CD4-positive, alpha-beta memory T cell (primary cell): ENCODE results near the gene RNASE13. TPM values are rescaled to one million over a fixed set of nuclear protein-coding genes. Genes with fewer than 3 reads are reported as not detected.
"Not testable (repeated sequence)": the region's sequence is repeated elsewhere in the genome, so short reads cannot be mapped to it uniquely, and the experiment has no call there.

ENCODE experiments used
- CTCF ChIA-PET: fragments of 350-600 bp; sonication (Branson Sonifier 250); formaldehyde crosslinking; loops from one replicate; lab custom pipeline; 2021; ENCODE audit warnings: inconsistent platforms; ENCODE audit not compliant: partially characterized antibody; lab: Charles Lee
- POLR2A ChIA-PET: fragments of 350-600 bp; sonication (Branson Sonifier 250); formaldehyde crosslinking; loops from one replicate; lab custom pipeline; 2021; ENCODE audit not compliant: partially characterized antibody; lab: Charles Lee
- DNase-seq, 5 donors: peaks; one replicate each; pipeline versions ENCODE4 v3.0.0 to v3.0.0-alpha.2; 2020 to 2022; ENCODE audit warnings: mixed read lengths in 1 of 5
- H3K27ac ChIP-seq: one replicate; pipeline ENCODE4 v1.7.0; 2013; ENCODE audit warnings: low read depth, low read length
- H3K27me3 ChIP-seq: 2 replicates; pipeline ENCODE4 v1.7.0; 2013; ENCODE audit warnings: mild to moderate bottlenecking, low read length, moderate library complexity; ENCODE audit not compliant: insufficient read depth
- H3K36me3 ChIP-seq: 2 replicates; pipeline ENCODE4 v1.7.0; 2013; ENCODE audit warnings: mild to moderate bottlenecking, low read length, moderate library complexity; ENCODE audit not compliant: insufficient read depth
- H3K4me1 ChIP-seq: 2 replicates; pipeline ENCODE4 v1.7.0; 2013; ENCODE audit warnings: mild to moderate bottlenecking, low read length, moderate library complexity; ENCODE audit not compliant: insufficient read depth
- H3K4me3 ChIP-seq, 2 donors: one replicate each; pipeline ENCODE4 v1.7.0; 2013; ENCODE audit warnings: low read length in 2 of 2, mild to moderate bottlenecking in 1 of 2
- H3K9me3 ChIP-seq, 2 donors: one replicate each; pipeline ENCODE4 v1.7.0; 2013; ENCODE audit warnings: low read length in 2 of 2, control low read depth in 1 of 2; ENCODE audit not compliant: control insufficient read depth in 1 of 2
- H3K27ac Mint-ChIP-seq, 7 donors: one replicate each; pipeline ENCODE4 v1.8.0; 2020 to 2021; ENCODE audit warnings: mixed read lengths in 7 of 7, mild to moderate bottlenecking in 6 of 7, inconsistent platforms in 3 of 7, moderate library complexity in 3 of 7
- H3K27me3 Mint-ChIP-seq, 2 donors: one replicate each; pipeline ENCODE4 v1.8.0; 2020 to 2021; ENCODE audit warnings: mixed read lengths in 2 of 2
- H3K36me3 Mint-ChIP-seq, 2 donors: one replicate each; pipeline ENCODE4 v1.8.0; 2020 to 2021; ENCODE audit warnings: mixed read lengths in 2 of 2, inconsistent platforms in 1 of 2, mild to moderate bottlenecking in 1 of 2
- H3K4me1 Mint-ChIP-seq, 4 donors: one replicate each; pipeline ENCODE4 v1.8.0; 2020 to 2021; ENCODE audit warnings: mixed read lengths in 4 of 4, mild to moderate bottlenecking in 1 of 4
- H3K4me3 Mint-ChIP-seq, 8 donors: one replicate each; pipeline ENCODE4 v1.8.0; 2020 to 2021; ENCODE audit warnings: mixed read lengths in 8 of 8, mild to moderate bottlenecking in 7 of 8, moderate library complexity in 6 of 8, inconsistent platforms in 3 of 8
- H3K9me3 Mint-ChIP-seq, 8 donors: one replicate each; pipeline ENCODE4 v1.8.0; 2020 to 2021; ENCODE audit warnings: mixed read lengths in 8 of 8, mild to moderate bottlenecking in 5 of 8, inconsistent platforms in 3 of 8, moderate library complexity in 1 of 8
- intact Hi-C: fragments of 100-400 bp; cut with micrococcal nuclease; formaldehyde crosslinking; loops from one replicate; pipeline ENCODE4 v1.15.1; 2023
- polyA plus RNA-seq, 2 donors: library from polyadenylated mRNA; unstranded; fragments of 300-500 nt; fragmentation: Illumina TruSeq; gene quantifications; one replicate each; pipeline ENCODE4 v1.2.3, GENCODE V29; 2021
- total RNA-seq, 2 experiments: library from RNA; stranded (reverse); gene quantifications; one replicate each; pipeline ENCODE4 v1.2.3, GENCODE V29; 2021

Gene RNASE13
- total and polyA plus RNA-seq, 4 experiments from 2014 or later = not detected

DNA sequence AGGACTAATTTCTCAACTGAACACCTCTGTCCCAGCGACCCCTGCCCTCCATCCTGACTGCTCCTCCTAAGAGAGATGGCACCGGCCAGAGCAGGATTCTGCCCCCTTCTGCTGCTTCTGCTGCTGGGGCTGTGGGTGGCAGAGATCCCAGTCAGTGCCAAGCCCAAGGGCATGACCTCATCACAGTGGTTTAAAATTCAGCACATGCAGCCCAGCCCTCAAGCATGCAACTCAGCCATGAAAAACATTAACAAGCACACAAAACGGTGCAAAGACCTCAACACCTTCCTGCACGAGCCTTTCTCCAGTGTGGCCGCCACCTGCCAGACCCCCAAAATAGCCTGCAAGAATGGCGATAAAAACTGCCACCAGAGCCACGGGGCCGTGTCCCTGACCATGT is 8.3 kb upstream of the RNASE13 start:
- H3K4me1 ChIP-seq = peaks cover 18% of the 10 kb centered on the region
- H3K4me3 ChIP-seq = no peak overlapping the region
- H3K9me3 ChIP-seq = no peaks in the 10 kb centered on the region
- DNase-seq = no peak
- CTCF ChIA-PET = interaction anchor here (1.6 to 6.9 kb wide), 5 partner anchors 10 to 62 kb away, joined by 4 to 349 read pairs (median 5); no protein-coding TSS in a partner anchor
- H3K4me1 Mint-ChIP-seq = peaks cover 11 to 40% (median 18%) of the 10 kb centered on the region in 4 donors
- H3K9me3 Mint-ChIP-seq = no peaks in the 10 kb centered on the region
- no peaks in the 10 kb centered on the region for H3K36me3 ChIP-seq
- POLR2A ChIA-PET = interaction anchor here (2.4 kb wide), 1 partner anchor 28 kb away, joined by 7 read pairs; no protein-coding TSS in a partner anchor
- no peaks in the 10 kb centered on the region for H3K27me3 Mint-ChIP-seq
- H3K27me3 ChIP-seq = peaks cover 1% of the 10 kb centered on the region
- intact Hi-C loops = no loop called here
- H3K4me3 Mint-ChIP-seq = no peak overlapping the region
- H3K27ac Mint-ChIP-seq = peak overlapping the region in 3 of 7 donors; percentile 58 to 72 (median 65)
- no peaks in the 10 kb centered on the region for H3K36me3 Mint-ChIP-seq
- no peak overlapping the region for H3K27ac ChIP-seq

DNA sequence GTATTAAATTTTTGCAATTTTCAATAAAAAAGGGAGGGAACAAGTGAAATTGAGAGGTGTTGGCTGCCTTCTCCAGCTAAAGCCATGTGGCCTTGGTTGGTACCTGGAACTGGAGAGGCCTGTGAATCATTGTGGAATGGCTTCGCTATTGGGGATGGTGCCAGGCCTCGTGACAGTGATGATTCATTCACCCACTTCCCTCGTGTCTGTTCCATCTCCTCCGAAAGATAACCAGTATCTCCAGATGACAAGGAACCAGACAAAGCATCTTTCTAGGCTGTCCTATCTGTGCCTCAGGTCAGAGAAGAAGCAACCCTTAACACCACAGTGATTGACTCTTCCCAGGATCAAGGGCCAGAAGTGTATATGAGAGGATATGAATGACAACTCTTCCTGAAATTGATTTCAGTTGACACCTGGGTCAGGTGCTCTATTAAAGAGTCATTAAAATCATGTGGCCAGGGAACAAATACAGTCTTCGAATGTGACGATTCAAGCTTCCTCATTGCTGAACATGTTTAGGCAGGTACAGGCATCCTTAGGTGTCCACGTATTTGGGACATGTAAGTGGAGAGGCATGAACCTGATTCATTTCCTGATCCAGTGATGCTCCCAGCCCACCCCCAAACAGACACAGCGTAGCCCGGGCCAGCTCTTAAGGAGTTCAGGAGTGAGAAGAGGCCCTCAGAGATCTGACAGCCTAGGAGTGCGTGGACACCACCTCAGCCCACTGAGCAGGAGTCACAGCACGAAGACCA is 7.2 kb upstream of the RNASE13 start, which contains the start of gene RNASE7:
TSS of gene RNASE7 (plus strand) at position 687 of the 758 bp plus-strand sequence. CDS start 631 bp downstream, outside the sequence.
- H3K4me3 ChIP-seq = no peak within 1 kb of the TSS
- Mint-ChIP-seq H3K9me3 (no peaks in the 10 kb centered on the region), H3K4me3 (peak within 1 kb of the TSS in 1 of 8 donors; percentile 3), H3K27ac (peak within 1 kb of the TSS in 4 of 7 donors; percentile 58 to 73 (median 68)), H3K36me3 (no peaks in the 10 kb centered on the region), H3K4me1 (peaks cover 11 to 40% (median 18%) of the 10 kb centered on the region in 4 donors), H3K27me3 (no peaks in the 10 kb centered on the region)
- DNase-seq = no peak
- ChIA-PET POLR2A (no interaction called here), CTCF (interaction anchor here (0.6 to 6.9 kb wide), 3 partner anchors 10 to 30 kb away, joined by 3 to 349 read pairs (median 3); no protein-coding TSS in a partner anchor)
- H3K4me1 ChIP-seq = peaks cover 18% of the 10 kb centered on the region
- intact Hi-C loops = no loop called here
- no peaks in the 10 kb centered on the region for H3K9me3 ChIP-seq
- no peak within 1 kb of the TSS for H3K27ac ChIP-seq
- H3K36me3 ChIP-seq = no peaks in the 10 kb centered on the region
- no peaks in the 10 kb centered on the region for H3K27me3 ChIP-seq

DNA sequence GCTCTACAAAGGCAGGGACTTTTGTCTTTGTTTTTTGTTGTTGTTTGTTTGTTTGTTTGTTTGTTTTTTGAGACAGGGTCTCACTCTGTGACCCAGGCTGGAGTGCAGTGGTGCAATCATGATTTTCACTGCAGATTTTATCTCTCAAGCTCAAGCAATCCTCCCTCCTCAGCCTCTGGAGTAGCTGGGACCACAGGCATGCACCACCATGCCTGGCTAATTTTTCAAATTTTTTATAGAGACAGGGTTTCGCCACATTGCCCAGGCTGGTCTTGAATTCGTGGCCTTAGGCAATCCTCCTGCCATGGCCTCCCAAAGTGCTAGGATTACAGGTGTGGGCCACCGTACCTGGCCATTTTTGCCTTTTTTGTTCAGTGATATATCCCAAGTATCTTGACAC is 6.3 kb upstream of the RNASE13 start:
- not testable (repeated sequence) for H3K27me3 ChIP-seq, H3K4me3 Mint-ChIP-seq, H3K27ac Mint-ChIP-seq, H3K27me3 Mint-ChIP-seq, H3K4me3 ChIP-seq, H3K36me3 ChIP-seq, H3K36me3 Mint-ChIP-seq, DNase-seq, H3K9me3 Mint-ChIP-seq, H3K27ac ChIP-seq, H3K9me3 ChIP-seq
- CTCF ChIA-PET = interaction anchor here (1.0 to 6.9 kb wide), 6 partner anchors 9 to 68 kb away, joined by 3 to 349 read pairs (median 3); no protein-coding TSS in a partner anchor
- peaks cover 18% of the 10 kb centered on the region for H3K4me1 ChIP-seq
- POLR2A ChIA-PET = interaction anchor here (3.0 kb wide), 1 partner anchor 25 kb away, joined by 19 read pairs; no protein-coding TSS in a partner anchor
- peaks cover 11 to 40% (median 18%) of the 10 kb centered on the region in 4 donors for H3K4me1 Mint-ChIP-seq
- intact Hi-C loops = loop anchor here (1.0 kb wide), 1 partner anchor 27 kb away; no protein-coding TSS in a partner anchor

DNA sequence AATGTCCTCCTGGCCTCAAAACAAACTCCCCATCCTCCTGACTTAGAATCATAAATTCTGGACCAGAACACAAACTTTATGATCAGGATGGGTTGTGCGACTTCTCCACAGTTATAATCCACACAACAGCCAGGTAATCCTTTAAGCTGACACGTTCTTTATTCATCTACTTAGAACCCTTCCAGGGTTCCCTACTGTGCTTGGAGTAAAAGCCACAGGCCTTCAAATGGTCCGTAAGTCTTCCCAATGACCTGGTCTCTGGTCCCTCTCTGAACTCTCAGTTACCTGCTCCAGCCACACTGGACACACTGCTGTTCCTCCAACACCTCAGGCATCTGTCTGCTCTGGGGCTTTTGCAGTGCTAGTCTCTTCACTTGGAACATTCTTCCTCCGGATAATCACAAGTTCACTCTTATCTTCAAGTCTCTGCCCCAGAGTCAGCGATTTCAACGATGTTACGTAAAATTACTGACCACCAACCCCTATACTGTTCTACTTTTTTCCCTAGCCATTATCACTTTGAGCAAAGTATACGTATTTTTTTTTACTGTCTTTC is 5.8 kb upstream of the RNASE13 start:
- ChIA-PET POLR2A (interaction anchor here (3.0 kb wide), 1 partner anchor 25 kb away, joined by 19 read pairs; no protein-coding TSS in a partner anchor), CTCF (interaction anchor here (1.0 to 6.9 kb wide), 9 partner anchors 9 to 67 kb away, joined by 3 to 349 read pairs (median 4); no protein-coding TSS in a partner anchor)
- H3K4me3 Mint-ChIP-seq = no peak overlapping the region
- H3K36me3 Mint-ChIP-seq = no peaks in the 10 kb centered on the region
- Histone ChIP-seq H3K4me1 (peaks cover 18% of the 10 kb centered on the region), H3K9me3 (no peaks in the 10 kb centered on the region), H3K4me3 (no peak overlapping the region), H3K27me3 (no peaks in the 10 kb centered on the region), H3K27ac (no peak overlapping the region), H3K36me3 (no peaks in the 10 kb centered on the region)
- H3K27me3 Mint-ChIP-seq = no peaks in the 10 kb centered on the region
- intact Hi-C loops = loop anchor here (1.0 kb wide), 1 partner anchor 26 kb away; no protein-coding TSS in a partner anchor
- peaks cover 11 to 40% (median 18%) of the 10 kb centered on the region in 4 donors for H3K4me1 Mint-ChIP-seq
- no peaks in the 10 kb centered on the region for H3K9me3 Mint-ChIP-seq
- H3K27ac Mint-ChIP-seq = peak overlapping the region in 2 of 7 donors; percentile 13 to 39
- no peak for DNase-seq

DNA sequence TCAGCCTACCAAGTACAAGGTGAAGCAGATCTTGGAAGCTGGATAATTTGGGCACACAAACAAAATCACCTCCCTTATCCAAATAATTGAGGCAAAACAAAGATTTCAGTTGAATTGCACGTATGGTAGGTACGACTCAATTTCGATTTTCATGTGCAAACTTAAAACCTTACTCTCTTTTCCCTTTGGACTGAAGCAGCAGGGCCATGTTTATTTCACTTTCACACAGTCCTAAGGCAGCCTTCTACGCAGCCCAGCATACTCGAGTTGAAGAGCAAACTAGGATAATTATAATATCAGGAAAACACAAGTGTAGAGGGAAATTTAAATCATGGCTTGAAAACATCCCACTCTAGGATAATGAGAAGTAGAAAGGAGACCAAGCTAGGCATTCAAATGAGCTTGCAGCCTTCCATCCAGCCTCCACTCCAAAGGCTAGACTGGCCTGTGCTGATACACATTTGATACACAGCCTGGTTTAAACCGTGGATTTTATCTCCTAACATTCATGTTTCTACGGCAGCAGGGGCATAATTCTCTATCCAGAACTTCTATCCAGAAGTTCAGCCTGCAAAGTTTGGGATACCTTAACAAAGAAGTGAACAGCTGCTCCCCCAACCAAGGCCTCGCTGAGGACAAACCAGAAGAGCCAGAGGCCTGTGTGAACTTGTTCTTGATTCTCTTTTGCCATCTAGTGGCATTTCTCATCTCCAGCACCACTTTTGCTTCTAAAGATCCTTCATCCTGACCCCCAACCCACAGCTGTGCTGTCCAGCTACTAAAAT is 5.2 kb upstream of the RNASE13 start:
- Mint-ChIP-seq H3K27ac (peak overlapping the region in 2 of 7 donors; percentile 13 to 39), H3K27me3 (no peaks in the 10 kb centered on the region), H3K4me1 (peaks cover 9 to 35% (median 15%) of the 10 kb centered on the region in 4 donors), H3K9me3 (no peaks in the 10 kb centered on the region), H3K4me3 (no peak overlapping the region), H3K36me3 (no peaks in the 10 kb centered on the region)
- Histone ChIP-seq H3K27me3 (no peaks in the 10 kb centered on the region), H3K36me3 (no peaks in the 10 kb centered on the region), H3K4me3 (no peak overlapping the region), H3K4me1 (peaks cover 16% of the 10 kb centered on the region), H3K9me3 (no peaks in the 10 kb centered on the region), H3K27ac (no peak overlapping the region)
- intact Hi-C loops = loop anchor here (1.0 kb wide), 1 partner anchor 25 kb away; no protein-coding TSS in a partner anchor
- POLR2A ChIA-PET = interaction anchor here (3.0 kb wide), 1 partner anchor 24 kb away, joined by 19 read pairs; no protein-coding TSS in a partner anchor
- CTCF ChIA-PET = interaction anchor here (1.2 to 6.9 kb wide), 8 partner anchors 8 to 67 kb away, joined by 3 to 349 read pairs (median 4); no protein-coding TSS in a partner anchor
- DNase-seq = peak in 4 of 5 donors; percentile 40 to 51 (median 44)

DNA sequence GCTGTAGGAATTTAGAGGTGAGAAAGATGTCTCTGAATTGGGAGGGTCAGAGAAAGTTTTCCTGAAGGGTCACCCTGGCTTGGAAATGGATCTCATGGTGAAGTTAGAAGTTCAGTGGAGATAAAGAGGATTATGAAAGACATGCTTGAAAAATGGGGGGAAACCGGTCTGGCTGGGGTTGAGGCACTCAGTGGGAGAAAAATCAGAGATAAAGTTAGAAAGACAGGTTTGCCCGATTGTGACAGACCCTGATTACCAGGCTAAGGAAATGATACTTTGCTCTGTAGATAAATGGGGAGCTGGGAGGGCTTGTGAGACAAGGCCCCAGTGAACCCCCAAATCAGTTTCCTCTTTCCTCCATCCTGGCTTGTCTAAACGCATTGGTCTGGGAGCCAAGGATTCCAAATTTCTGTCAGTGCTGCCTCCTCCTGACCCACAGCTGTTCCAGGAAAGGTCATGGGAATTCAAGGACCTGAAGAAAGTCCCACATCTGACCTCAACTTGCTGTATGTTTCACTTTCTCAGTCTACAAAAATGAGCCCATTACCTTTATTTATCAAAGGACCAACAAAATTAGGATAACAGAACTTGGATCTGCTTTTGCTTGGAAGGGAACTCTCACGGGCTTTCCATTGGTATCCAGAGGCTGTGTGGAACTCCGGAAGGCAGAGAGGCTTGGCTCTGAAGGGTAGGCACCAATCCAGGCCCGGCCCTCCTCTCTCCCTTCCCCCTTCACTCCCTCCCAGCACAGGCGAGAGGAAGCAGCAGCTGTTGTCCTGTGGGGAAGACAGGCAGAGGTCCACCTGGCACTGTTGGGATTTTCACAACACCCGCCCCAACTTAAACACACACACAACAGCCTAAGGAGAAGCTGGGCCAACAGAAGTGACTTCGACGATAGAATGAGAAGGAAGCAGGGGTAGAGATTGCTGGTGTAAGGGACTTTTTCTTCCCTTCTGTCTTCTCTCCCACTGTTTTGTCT is 4.1 kb upstream of the RNASE13 start:
- intact Hi-C loops = no loop called here
- Histone ChIP-seq H3K36me3 (no peaks in the 10 kb centered on the region), H3K4me3 (no peak overlapping the region), H3K9me3 (no peaks in the 10 kb centered on the region), H3K27ac (no peak overlapping the region), H3K4me1 (peaks cover 5% of the 10 kb centered on the region), H3K27me3 (no peaks in the 10 kb centered on the region)
- CTCF ChIA-PET = interaction anchor here (2.5 to 6.9 kb wide), 2 partner anchors 24 to 53 kb away, joined by 16 to 349 read pairs; no protein-coding TSS in a partner anchor
- no peak for DNase-seq
- no peaks in the 10 kb centered on the region for H3K9me3 Mint-ChIP-seq
- POLR2A ChIA-PET = interaction anchor here (3.0 kb wide), 1 partner anchor 23 kb away, joined by 19 read pairs; no protein-coding TSS in a partner anchor
- peaks cover 2 to 25% (median 6%) of the 10 kb centered on the region in 4 donors for H3K4me1 Mint-ChIP-seq
- no peaks in the 10 kb centered on the region for H3K36me3 Mint-ChIP-seq
- H3K27me3 Mint-ChIP-seq = no peaks in the 10 kb centered on the region
- H3K4me3 Mint-ChIP-seq = no peak overlapping the region
- H3K27ac Mint-ChIP-seq = no peak overlapping the region
